ENCODE measurements around the gene NCR2.

NCR2 gene

DNA sequence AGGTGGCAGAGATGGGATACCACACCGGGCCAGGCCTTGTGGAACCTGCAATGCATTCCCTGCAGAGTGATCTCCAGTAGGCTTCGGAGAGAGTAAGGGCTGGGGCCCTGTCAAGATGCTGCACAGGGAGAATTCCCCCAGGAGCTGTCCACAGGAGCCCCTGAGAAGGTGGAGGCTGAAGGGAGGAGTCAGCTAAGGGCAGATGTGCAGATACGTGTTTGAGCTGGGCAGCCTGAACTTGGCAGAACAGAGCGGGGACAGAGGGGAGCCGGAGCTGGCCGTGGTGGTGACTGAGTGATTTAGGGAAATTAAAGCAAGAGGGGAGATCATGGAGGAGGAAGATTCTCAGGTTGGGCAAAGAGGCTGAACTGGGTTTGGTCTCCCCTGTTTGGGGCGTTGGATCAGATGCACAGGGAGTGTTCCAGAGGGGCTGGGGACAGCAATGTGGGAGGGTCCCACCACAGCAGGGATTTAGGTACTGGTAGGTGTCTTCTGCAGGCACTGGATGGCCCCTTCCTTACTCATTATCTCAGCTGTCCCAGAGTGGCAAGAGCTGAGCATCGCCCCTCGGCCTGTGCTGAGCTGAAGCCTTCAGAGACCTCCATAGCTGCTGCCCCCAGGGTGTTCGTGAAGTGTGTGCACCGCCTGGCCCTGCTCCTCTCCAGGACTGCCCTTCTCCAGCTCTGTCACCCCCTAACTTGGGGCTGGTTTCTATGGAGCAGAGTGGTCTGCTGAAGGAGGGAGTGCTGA lies 3.8 kb upstream of the NCR2 start:
- no peak for DNase-seq

DNA sequence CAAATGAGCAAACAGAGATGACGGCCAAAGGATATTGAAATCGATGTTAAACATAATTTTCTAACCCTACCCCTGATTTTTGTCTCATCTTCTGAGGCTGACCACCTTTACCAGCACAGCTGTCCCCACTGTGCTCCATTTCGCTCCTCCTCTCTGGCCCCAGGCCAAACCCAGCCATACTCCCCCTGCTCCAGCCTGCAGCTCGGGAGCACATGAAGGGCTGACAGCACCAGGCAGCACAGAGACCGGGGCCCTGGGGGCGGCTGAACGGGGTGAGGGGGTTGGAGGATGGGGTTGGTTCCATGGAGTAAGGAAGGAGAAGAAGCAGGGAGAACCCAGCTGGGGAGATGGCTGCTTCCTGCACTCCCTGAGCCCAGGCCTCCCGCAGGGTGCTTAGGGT lies 3.2 kb upstream of the NCR2 start:
- DNase-seq, result no peak

DNA sequence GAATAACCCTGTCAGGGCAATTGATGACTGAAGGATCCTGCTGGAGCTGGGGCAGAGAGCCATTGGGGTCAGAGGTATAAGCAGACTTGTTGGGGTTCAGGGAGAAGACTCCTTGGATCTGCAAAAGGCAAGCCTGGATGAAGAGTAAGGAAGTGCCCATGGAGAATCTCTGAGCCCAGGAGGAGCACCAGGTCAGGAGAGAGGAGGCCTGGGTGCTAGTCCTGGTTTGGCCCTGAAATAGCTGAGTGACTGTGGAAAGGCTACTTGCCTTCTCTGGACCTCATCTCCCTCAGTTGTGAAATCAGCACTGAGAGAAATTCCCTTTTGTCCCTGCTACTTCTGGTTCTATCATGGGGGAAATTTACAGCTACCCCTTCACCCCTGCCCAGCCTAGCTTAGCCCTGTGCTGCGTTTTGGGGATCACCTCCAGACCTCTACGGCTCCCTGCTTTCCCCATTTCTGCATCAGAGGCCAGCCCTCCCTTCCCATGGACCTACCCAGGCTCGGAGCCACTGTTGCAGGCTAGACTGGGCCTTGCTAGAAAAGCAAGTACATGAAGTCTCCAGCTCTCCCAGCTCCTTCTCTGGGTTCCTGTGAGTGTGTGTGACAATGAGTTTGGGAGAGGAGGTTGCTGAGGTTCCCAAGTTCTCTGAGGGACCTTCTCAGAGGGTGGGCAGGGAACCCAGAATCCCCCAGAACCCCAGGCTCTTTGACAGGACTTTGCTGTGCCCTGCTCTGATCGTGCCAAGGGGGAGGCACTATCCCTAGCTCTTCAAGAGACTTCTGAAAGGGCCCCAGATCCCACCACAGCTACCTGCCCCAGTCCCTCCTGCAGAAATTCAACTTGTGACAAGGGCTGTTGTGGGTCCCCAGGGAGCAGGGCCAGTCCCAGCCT lies 2.3 kb upstream of the NCR2 start:
- DNase-seq, result no peak

DNA sequence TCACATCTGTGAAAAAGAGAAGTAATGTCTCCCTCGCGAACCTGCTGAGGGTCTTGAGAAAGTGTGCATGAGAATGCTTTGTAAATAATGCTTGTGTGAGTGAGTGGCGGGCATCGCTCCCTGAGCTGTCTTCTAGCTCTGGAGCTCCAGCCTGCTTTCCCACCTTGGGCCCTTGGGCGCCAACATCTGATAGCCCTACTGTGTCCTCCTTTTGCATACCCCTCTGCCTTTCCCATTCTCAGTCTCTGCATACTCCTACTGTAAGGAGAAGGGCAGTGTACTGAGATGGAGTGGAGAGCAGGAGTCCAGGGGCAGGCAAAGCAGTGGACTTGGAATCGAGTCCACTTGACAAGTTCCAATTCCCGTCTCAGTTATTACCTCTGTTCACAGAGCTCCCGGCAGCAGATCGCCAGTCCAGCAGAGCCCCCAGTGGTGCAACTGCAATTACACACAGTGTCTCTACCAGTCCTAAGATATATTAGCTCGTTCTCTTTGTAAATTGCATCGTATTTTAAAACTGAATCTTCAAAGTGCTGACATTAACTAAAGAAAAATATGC lies 847 bp upstream of the NCR2 start:
- no peak for DNase-seq

DNA sequence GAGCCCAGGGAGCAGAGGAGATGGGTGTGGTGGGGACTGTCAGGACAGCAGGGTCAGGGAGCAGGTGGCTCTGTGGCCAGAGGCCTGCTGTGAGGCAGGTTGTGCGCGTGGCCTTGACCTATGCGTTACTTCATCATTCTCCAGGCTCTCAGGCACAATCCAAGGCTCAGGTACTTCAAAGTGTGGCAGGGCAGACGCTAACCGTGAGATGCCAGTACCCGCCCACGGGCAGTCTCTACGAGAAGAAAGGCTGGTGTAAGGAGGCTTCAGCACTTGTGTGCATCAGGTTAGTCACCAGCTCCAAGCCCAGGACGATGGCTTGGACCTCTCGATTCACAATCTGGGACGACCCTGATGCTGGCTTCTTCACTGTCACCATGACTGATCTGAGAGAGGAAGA lies 535 bp downstream of the NCR2 start:
- DNase-seq, result no peak

DNA sequence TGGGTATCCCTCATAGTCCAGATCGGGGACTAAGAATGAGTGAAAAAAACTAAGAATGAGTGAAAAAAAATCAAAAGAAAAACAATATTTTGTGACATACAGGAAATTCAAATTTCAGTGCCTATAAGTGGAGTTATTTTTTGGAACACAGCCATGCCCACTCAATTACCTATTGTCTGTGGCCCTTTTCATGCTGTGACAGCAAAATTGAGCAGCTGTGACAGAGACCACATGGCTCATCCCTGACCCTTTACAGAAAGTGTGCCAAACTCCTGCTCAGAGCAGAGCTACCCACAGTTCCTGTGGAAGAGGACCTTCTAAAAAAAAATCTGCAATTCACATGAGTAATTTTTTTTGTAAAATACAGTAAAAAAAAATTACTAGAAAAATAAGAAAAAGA lies 1.4 kb downstream of the NCR2 start:
- no peak for DNase-seq

DNA sequence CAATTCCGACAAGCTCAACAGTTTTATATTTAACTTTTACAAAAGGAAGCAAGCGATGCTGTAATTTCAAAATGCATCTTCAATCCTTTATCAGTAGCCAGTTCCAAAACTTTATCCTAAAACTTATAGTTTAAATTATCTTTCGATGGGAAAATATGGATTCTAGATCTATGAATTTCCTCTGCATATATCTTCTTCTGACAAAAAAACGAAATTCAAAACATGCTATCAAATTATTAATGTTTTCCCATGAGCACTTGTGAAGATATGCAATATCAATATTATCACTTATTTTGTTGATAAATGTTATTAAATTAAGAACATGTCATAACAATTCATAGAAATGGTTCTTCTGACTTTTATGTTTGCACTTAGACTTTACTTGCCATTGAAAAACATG lies 2.3 kb downstream of the NCR2 start:
- no peak for DNase-seq

DNA sequence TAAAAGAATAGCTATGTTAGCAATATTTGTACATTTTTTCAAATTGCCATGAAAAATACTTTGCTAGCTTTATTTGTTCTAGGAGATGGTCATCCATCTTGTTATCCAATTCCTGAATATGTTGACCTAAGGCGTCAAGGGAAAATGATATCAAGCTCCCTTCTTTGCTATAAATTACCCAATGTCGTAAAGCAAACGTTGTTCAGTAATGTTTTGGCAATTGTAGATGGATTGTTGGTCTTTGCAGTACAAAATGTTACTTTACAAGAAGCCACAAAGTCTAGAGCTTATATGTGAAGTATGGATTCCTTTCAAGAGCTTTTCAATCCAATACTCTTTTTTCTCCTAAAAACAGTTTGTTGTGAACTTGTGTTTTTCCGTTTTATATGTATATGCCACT lies 3.3 kb downstream of the NCR2 start:
- DNase-seq, result no peak

DNA sequence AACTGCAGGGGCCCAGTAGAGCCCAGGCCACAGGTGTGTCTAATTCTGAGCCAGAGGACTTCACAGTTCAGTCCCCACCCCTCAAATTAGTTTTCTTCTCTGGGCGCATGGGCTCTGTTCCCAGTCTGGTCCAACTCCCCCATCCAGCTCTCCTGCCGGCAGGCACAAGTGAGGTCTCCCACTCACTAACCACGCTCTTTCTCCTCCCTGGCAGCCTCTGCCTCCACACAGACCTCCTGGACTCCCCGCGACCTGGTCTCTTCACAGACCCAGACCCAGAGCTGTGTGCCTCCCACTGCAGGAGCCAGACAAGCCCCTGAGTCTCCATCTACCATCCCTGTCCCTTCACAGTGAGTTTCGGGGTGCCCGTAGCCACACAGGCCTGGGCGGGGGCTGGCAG lies 6.2 kb downstream of the NCR2 start:
- DNase-seq, result no peak

DNA sequence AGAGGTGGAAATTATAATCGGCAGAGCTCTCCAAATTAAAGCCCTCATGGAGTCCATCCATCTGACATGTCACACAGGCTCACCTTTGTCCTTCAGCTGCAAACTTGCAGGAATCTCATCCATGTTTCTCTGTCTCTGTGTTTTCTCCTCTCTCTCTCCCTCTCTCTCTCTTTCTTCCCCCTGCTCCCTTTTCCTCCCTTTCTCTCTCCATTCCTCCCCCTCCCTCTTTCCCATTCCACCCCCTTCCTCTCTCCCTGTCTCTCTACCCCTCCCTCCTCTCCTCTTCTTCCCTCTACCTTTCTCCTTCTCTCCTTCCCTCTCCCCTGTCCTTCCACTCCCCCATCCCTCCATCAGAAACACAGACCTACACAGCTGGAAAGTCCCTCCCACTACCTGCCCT lies 6.8 kb downstream of the NCR2 start:
- DNase-seq, result no peak

DNA sequence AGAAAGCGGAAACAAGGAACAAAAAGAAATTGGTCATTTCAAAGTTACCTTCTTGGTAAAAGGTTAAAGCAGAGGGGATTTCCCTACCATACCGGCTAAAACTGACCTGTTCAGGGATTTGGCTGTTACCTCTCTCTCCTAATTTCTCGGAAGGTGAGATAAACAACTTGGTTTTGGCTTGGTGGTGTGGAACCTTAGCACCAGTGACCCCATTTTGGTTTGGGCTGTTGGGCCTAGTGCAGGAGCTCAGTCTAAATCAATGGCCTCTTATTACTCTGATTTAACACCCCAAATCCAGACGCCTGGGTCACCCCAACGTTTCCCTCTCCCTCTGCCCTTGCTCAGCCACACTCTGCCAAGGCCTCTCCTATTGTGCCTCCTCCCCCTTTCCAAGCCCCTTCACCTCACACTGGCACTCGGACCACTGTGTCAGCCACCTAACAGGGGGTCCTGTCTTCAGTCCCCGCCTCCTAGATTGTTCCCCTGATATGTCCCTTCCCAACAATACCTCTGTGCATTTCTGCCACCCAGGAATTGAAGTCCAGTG lies 8.3 kb downstream of the NCR2 start:
- DNase-seq, result no peak

DNA sequence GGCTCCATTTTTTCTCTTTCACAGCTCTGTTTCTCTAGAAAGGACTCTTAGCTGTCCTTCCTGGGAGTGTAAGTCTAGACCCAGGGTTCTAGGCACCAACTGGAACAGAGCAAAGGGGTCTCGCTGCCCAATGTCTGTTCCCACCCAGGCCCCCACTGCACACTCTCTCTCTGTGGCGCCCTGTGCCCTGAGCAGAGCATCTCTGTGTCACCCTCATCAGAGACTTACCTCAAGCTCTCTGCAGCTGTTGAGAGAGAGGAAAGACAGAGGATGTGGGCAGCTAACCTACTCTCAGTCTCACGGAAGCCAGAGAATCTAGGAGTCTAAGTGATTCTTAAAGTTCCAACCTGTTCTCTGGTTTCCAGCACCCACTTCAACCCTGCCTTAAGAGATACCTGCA lies 9.5 kb downstream of the NCR2 start:
- peak; percentile 55 for DNase-seq

DNA sequence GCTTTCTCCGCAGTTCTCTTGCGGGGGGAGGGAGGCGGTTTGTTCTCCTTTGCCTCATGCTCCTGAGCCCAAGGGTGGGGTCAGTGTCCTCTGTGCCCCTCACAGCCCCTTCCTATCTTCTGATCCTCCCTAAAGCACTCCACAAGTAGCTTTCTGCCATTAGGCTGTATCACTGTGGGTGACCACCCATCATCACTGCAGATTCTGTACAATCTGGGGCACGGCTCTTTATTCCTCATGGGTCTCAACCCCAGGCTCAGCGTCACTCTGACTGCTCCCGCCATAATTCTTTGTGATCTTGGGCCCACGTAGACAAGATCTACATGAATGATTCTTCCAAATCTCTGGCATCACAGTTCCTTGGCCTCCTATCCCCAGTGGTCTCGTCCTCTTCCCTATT lies 10.5 kb downstream of the NCR2 start:
- no peak for DNase-seq

DNA sequence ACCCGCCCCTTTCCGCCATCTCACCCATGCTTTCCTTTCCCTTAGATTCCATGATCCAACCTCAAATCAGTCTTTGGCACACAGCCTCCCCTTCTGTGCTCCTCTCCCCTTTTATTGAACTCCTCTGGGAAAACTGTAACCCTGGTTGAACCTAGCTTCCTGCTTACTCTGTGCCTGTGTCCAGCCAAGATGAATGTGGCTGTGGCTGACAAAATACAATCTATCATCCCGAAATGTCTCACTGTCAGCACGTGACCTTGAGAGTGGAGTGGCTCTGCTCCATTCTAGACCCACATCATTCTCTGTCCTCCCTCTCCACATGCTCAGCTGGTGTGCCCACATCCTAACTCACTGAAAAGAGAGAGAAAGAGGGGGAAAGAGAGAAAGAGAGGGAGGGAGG lies 11.0 kb downstream of the NCR2 start:
- no peak for DNase-seq

DNA sequence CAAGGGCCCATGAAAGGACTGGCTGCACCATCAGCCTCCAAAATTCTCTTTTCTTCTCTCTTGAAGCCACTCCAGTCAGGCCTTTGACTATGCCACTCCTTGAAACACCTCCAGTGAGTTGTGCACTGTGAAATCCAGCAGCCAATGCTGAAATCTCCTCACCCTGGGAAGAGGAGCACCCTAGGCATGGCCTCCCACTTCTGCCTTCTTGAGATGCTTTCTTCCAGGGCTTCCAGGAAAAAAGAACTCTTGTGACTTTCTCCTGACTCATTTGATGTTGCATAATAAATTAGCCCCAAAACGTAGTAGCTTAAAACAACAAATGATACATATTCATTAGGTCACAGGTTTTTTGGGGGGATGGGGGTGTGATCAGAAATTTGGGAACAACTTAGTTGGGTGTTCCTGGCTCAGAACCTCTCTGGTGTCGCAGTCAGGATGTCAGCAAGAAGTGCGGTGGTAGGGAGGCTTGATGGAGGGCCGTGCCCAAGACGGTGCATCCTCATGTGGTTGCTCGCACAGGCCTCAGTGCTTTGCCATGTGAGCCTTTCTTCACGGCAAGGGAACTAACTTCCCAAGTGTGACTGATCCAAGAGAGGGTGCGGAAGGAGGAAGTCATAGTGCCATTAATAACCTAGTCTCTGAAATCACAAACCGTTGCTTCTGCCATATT lies 12.1 kb downstream of the NCR2 start:
- DNase-seq, result no peak

DNA sequence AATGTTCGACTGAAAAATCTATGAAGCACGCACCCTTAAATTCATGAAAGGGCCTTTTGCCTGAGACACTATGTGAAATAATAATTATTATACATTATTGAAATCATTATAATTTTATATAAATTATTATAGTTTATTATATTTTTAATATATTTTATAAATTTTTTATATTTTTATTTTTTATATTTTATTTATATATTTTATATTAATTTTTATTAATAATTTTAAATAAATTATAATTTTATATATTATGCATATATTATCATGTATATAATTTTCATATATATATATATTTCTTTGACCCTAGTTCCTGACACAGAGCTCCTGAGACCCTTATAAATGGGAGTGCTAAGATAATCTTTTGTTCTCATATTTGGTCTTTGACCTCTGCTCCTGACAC lies 13.5 kb downstream of the NCR2 start:
- no peak for DNase-seq

DNA sequence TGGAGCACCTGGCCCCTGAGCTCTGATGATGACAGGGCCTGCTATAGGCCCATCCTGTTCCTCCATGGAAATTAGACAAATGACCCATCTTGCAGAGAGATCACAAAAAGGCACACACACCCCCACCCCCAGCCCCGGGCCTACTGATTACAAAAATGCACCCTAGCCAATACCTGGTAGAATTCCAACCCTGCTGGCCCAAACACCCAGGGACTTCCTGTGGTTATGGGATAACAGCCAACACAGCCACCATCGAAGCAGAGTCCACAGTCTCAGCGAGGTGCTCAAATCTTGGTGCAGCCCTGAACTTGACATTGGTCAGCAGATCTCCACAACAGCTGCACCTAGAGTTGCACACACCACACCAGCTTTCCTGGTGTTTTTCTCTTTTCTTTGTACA lies 17.0 kb downstream of the NCR2 start:
- no peak for DNase-seq

DNA sequence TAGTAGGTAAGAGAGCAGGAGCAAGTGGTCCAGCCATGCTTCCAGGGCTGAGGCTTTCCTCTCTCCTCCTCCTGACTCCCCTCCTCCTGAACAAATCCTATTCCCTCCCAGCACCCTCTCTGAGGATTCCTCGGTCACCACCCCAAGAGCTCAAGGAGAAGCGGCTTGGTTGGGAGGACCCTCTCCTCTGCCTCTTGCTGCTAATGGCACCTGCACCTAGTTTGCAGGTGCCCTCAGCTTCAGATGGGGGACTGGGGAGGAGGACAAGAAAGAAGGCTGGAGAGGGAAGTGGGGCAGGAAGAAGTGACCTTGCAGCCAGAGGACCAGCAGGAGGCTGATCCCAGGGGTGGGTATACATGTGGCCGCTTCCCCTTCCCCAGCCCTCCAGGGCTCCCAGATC lies 17.5 kb downstream of the NCR2 start:
- no peak for DNase-seq

DNA sequence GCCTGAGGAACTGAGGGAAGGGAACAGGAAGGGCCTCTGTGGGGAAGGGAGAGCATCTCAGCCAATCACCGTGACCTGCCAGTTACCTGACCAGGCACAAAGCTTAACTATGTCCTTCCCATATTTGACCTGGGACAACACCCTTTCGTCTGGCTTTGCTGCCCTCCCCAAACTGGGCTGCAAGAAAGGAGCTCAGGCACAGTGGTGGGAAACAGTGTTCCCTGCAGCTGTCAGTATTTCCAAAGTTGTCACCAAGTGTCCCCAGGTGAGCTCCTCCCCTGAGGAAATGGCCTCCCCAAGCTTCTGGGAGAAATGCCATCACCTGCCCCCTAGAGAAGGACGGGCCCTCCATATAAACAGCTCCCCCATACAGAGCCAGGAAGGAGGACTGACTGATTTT lies 17.9 kb downstream of the NCR2 start:
- no peak for DNase-seq

DNA sequence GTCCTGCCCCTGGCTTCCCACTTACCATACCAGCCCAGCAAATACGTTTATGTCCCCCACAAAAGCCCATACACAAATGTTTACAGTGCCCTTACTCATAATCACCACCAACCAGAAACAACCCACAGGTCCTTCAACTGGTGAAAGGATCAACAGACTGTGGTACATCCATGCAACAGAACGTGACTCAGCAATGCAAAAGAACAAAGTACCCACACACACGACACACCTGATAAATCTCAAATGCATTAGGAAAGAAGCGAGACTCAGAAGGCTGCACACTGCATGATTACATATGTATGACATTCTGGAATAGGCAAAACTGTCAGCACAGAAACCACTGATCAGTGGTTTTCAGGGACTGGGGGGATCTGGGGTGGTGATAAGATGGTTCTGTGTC lies 20.5 kb downstream of the NCR2 start:
- DNase-seq, result no peak

DNA sequence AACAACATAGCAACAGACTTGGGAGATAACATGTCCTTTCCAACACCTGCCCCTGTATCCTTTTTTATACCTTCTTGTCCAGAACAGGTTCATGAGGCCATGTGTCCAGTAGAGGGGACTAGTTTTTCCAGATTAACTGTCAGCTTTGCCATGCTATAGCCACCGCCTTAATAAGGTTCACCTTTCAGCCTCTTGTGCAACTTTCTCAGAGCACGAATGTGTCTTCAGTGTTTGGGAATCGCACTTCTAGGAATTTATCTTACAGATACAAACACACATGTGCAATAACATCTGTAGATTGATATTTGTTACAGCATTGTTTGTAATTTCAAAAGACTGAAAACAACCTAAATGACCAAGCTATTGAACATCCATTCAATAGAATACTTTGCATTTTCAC lies 21.4 kb downstream of the NCR2 start:
- DNase-seq, result no peak

DNA sequence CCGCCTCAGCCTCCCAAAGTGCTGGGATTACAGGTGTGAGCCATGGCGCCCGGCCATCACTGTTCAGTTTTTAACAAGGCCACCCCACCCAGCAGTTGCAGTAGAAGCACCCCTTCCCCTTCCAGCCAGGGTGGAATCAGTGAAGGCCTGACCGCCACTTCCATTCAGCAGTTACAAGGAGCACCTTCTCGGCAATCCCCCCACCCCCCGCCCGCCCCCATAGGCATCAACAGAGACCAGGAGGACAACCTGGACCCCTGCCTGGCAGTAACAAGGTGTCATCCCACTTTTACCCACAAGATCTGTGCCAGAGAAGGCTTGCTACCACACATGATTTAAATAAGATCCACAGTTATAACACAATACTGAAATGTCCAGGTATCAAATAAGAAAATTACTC lies 23.1 kb downstream of the NCR2 start:
- no peak for DNase-seq

DNA sequence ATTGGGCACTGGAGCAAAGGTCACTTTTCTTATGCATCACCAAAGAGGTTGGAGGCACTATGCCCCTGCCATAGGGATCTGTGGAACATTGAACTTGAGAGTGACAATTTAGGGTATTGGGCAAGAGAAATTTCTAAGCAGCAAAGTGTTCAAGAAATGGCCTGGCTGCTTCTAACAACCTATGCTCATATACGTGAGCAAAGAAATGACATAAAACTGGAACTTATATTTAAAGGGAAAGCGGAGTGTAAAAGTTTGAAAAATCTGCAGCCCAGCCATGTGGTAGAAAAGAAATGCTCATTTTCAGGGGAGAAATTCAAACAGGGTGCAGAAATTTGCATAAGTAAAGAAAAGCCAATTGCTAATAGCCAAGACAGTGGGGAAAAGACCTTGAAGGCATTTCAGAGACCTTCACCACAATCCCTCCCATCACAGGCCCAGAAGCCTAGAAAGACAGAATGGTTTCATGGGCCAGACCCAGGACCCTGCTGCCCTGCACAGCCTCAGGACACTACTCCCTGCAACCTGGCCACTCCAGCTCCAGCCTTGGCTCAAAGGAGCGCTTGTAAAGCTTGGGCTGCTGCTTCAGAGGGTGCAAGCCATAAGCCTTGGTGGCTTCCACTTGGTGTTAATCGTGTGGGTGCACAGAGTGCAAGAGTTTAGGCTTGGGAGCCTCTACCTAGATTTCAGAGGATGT lies 24.4 kb downstream of the NCR2 start:
- no peak for DNase-seq
